CD1c-positive myeloid dendritic cell (primary cell): ENCODE results near the gene WDR37.
A peak's percentile ranks its signal among the peaks of the same experiment; 100 is the strongest.
"Not testable (repeated sequence)": the region's sequence is repeated elsewhere in the genome, so short reads cannot be mapped to it uniquely, and the experiment has no call there.

Experiments
- DNase-seq: peaks from one replicate; pipeline ENCODE4 v3.0.0-alpha.2; 2016; ENCODE audit errors: extremely low spot score

Gene WDR37

DNA sequence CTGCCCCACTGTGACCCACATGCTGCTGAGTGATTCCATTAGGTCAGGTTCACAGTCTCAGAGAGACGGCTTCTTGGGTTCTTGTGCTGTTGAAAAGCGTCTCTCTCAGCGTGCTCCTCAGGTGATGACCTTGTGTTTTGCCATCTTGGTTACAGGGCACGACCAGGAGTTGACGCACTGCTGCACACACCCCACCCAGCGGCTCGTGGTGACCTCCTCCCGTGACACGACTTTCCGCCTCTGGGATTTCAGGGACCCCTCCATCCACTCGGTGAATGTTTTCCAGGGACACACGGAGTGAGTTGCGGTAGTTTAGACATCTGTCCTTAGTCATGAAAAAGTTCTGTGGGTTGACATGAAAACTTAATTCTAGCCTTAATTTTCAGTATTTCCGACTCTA, 48.8 kb downstream of the WDR37 start:
- DNase-seq: no peak

DNA sequence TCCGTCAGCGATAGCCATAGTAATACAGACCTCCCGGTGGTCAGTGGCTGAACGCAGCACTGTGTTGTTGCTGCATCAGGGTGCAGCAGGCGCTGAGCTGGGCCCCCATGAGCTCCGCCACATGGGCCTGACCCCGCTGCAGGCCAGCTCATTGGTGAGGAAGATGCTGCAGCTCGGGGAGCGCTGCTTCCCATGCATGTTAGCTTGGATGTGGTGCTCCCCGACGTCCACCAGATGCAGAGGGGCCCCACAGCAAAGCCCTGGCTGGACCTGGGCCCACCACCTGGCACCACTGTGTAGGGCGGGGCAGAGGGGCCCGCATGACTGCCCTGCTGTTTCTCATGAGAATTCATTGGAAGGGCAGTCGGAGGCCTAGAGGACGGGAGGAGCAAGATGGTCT, 50.8 kb downstream of the WDR37 start:
- DNase-seq: no peak

DNA sequence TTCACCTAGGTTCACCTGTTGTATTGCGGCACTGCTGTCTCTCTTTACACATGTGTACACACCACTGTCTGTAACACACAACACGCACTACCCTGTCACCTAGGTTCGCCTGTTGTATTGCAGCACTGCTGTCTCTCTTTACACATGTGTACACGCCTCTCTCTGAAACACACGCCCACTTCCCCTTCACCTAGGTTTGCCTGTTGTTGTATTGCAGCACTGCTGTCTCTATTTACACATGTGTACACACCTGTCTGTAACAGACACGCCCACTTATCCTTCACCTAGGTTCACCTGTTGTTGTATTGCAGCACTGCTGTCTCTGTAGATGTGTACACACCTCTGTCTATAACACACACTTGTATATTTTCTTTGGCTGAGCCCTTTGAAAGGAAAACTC, 51.5 kb downstream of the WDR37 start:
- no peak for DNase-seq

DNA sequence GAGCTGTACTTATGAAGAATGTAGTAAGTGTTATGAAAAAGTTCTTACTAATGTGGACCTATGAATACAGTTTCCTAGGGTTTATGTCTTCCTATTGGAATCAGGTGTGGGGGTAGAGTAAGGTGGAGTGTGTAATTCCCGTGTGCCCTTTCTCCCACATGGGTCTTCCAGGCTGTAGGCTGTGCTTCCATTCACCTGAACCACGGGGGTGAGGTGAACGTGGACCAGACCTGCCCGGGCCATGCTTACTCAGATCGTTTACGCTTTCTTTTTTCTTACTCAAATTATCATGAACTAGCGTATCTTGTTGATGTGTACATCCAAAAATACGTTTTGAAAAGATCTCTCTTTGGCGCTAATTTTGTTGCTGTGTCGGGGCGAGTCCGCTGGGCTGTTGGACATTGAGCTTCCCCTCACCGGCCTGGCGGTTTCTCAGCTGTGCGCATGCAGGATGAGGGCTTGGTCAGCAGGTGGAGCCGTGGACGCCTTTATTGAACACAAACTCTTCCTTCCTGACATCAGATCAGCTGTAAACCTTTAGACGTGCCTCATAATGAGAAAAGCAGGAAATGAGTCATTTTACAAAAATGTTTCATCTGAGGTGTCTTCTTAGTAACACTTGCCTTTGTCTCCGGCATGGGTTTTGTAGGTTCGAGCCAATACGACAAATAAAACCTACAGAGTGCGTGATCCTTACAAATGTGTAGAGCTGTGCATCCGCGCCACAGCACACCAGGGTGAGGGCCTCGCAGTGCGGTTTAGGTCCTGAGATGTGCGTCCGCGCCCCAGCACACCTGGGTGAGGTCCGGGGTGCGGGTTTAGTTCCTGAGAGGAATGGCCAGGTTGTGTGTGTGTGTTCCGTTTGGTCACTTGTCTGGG, 53.8 kb downstream of the WDR37 start:
- peak; percentile 58 for DNase-seq

DNA sequence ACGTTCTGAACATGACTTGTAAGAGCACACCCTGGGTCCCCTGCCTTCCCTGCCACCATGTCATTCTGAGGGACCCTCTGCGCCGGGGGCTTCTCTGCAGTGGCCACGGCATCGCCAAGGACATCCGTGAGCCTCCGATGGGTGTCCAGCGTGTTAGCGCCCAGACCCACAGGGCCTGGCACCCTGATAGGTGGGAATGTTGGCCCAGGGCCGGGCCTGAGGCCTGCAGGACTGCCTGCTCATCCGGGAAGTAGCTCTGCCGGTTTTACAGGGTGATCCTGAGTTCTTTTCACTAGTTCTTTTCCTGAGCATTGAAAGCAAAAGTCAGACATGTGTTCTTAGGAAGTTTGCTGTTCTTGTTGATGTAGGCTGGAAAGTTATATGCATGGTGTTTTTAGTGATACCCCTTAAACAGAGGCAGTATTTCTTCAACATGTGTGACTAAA, 54.5 kb downstream of the WDR37 start:
- DNase-seq: no peak

DNA sequence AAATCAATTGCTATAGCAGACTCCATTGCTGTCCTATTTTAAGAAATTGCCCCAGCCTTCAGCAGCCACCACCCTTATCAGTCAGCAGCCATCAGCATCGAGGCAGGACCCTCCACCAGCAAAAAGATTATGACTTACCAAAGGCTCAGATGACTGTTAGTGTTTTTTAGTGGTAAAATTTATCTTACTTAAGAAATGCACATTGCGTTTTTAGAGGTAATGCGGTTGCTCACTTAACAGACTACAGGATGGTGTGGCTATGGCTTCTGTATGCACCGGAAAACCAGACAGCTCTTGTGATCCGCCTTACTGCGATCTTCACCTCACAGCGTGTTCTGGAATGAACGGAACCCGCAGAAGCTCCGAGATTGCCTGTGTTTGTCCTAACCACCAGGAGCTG, 58.1 kb downstream of the WDR37 start:
- no peak for DNase-seq

DNA sequence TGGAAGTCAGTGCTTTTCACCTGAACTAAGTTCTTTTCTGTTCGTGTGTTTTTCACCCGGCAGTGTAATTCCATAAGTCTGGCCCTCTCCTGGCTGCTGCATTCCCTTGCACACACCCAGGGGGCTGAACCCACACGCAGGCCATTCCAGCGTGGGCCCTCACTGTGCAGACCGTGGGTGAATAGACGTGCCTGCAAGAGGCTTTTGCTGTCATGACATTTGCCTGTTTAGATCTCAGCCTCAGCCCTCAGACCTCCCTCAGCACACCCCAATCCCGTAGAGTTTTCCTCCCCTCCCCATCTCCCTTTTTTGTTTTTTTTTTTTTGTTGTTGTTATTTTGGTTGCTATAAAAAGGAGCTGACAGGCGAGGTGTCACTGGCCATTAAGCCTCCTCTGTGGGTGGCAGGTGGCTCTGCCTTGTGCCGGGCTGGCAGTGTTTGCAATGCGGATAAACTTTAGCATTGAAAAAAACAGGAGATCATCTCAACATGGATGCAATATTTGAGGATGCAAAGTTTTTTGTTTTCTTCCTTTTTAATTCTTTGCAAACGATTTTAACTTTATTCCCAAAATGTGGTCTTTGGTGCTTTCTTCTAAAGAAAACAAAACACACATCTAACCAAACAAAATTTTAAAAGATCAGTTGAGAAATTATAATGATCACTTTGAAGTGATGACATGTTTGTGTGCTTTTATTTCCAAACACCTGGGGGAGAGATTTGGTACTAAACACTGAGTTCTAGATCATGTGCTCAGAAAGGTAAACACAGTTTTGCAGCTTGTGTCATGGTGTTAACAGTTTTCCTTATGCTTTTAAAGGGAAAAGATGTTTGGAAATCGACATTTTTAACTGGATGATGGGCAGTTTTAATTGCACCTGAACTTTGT, 58.8 kb downstream of the WDR37 start:
- no peak for DNase-seq

DNA sequence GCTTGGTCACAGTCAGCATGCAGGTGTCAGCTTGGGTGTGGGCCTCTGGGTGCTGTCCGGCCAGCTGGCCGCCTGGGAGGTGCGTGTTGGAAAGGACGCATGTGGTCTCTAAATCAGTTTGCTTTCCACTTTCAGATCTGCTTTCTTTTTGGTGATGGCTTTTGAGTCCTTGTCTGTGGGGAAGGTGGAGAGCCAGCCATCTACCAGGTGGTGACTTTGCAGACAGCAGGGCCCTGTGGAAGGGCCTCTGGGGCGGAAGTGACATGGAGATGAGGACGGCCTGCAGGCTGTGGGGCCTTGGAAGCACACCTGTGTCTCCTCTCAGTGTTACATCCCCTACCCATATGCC, 59.4 kb downstream of the WDR37 start:
- DNase-seq: no peak

DNA sequence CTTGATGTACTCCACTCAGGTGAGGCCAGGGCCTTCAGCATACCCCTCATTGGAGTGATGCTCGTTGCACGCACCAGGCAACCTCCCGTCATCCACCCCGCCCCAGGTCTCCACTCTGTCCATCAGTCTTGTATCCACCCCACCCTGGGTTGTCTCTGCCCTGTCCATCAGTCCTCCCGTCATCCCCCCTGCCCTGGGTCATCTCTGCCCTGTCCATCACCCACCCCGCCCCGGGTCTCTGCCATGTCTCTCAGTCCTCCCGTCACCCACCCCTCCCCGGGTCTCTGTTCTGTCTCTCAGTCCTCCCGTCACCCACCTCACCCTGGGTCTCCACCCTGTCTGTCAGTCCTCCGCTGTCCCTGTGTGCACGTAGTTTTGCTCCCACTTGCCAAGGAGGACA, 59.9 kb downstream of the WDR37 start:
- no peak for DNase-seq

DNA sequence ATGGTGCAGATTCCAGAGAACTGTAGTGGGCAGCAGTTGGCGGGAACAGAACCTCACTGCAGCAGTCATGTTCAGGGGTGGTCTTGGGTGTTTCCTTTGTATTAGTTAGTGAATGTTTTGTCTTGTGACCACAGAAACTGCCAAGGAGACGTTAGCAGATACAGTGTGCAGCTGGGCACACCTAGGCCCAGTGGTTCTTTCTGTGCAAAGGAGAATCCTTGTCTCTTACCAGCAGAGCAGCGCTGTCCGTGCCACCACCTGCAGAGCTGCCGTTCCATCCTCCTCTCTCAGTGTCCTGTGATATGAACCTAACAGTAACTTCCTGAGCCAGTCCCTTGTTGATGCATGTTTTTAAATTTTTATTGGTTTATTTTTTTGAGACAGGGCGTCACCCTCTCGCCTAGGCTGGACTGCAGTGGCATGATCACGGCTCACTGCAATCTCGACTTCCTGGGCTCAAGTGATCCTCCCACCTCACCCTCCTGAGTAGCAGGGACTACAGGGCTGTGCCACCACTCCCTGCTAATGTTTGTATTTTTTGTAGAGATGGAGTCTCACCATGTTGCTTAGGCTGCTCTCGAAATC, 60.6 kb downstream of the WDR37 start:
- DNase-seq: no peak

DNA sequence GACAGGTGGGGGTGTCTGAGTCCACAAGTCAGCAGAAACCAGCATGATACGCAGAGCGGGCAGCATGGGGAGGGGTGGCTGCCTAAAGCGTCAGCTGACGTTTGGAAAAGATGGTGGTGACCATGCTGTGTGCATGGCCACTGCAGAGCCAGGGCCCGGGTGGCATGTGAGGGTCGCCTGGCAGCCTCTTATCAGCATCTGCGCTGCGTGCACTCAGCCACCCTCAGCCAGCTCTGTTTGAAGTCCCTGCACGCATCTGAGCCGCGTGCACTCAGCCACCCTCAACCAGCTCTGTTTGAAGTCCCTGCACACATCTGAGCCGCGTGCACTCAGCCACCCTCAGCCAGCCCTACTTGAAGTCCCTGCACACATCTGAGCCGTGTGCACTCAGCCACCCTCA, 61.5 kb downstream of the WDR37 start:
- no peak for DNase-seq

DNA sequence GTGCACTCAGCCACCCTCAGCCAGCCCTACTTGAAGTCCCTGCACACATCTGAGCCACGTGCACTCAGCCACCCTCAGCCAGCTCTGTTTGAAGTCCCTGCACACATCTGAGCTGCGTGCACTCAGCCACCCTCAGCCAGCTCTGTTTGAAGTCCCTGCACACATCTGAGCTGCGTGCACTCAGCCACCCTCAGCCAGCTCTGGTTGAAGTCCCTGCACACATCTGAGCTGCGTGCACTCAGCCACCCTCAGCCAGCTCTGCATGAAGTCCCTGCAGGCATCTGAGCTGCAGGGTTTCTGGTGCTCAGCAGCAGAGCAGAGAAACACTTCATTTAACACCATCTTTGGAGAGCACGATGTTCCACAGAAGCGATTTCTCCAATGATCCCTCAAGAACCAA, 62.1 kb downstream of the WDR37 start:
- DNase-seq: not testable (repeated sequence)

DNA sequence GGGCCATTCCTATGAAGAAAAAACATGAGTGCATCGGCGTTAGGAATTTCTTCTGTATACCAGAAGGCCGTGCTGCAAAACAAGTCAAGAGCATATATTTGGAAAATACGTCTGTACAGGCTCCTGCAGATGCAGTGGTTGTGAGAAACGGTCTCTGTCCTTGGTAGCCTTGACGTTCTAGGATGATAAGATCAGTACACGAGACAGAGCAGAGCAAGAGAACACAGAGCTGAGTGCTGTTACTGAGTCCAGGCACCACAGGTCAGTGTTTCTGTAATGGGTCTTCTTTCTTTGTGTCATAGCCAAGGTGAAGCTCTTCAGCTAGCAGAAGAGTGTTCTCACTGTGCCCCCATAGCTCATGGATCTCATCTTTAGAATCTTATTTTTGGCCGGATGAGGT, 62.8 kb downstream of the WDR37 start:
- no peak for DNase-seq

DNA sequence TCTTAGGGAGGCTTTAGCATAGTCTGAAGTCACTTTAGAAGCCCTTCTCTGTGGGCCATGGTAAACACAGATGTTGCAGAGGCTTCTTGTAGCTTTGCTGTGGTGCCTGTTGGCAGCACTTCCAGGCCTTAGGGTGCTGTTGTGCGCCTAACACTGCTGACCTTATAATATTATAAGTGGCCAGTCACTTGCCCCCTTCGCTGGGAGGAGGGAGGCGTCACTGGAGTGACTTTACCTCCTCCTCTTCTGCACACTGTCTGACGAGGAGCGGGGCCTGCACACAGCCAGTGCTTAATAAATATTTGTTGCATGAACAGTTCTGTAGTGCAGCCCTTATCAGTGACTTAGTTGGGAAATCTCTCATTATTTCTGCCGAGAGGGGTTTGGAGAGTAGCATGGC, 63.3 kb downstream of the WDR37 start:
- DNase-seq: no peak

DNA sequence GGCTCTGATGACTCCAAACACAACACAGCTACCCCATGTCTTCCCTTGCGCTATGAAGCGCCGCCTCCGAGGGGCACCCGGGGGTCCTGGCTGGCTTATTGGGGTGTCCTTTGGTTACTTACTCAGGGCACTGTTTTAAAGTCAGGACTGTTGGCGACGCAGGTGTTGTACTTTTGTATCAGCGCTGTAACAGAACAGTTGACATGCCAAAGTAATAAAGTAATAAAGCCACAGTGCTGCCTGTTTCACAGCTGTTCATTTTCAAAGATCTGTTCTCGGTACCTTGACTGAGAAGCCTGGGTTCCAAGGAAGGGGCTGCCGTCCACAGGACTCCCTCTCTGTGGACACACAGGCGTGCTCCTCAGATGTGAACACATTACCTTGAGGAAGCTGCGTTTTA, 64.1 kb downstream of the WDR37 start:
- DNase-seq: no peak

DNA sequence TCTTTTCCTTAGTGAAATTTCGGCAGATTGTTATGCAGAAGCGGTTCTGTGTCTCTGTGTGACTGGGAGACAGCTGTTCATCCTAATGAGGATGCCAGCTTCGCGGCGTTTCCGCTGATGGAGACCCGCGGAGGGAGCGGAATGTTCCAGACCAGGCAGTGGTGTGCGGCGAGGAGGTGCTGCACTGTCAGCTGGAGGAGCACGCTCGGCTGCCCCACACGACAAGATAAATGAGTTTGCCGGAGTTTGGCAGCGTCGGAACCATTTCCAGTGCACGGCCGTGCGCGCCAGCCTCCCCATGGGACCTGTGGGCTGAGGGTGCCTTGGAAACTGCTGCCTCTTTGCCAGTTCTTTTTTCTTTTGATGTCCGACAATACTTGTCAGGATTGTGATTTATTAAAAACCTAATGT, 64.6 kb downstream of the WDR37 start:
- no peak for DNase-seq

DNA sequence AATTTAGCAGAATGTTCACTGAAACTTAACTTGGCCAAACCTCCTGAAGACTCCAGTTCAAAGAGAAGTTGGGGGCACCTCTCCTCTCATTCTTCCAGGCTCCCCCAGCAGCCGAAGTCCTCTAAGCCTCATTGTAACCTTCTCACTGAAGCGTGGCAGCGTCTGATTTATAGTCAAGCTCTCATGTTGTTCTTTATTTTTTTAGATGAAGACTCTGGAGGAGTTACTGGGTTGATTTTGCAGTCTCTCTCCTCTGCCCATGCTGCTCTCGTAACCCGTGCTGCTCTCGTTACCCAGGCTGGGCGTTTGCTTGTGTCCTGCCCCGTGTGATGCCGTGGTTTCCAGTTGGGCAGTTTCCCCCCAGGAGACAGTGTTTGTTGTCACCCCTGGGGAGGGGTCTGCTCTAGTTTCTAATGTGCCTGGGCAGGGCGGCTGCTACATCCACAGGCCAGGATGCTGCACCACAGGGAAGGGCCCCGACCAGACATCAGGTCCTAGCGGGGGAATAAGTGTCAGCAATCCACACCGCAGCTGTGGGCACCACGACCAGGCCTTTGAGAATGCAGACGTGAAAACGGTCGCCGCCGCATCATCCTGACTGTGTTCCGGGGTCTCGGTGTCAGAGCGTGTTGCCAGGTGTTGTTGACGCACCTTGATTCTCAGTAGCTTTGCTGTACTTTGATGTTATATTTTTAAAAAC, 65.2 kb downstream of the WDR37 start:
- DNase-seq: no peak

DNA sequence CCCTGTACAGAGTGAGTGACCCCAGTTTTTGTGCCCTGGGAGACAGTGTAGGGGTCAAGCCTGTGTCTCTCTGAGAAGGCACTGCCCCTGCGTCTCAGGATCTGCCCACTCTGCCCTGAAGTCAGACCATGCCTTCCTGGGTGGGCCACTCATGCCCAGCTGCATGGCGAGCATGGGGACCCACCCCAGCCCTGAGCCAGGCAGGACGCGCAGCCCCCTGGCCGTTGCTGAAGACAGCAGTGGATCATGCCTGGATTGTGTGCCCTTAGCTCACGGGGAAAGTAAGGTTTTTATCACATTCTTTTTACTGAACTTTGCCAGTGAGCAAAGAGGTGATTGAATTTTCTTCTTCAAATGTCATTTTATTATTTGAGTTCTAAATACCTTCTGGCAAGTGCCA, 66.2 kb downstream of the WDR37 start:
- no peak for DNase-seq

DNA sequence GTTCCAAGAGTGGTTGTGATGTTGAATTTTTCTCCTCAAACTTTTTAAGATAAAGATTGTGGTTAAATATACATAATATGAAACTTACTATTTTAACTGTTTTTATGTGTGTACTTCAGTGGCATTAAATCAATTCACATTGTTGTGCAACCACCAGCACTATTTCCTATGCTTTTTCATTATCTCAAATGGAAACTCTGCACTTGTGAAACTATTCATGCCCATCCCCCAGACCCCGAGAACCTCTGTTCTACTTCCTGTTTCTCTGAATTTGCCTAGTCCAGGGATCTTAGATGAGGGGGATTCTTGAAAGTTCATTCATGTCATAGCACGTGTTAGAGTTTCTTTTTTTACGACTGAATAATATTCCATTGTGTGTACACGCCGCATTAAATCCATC, 67.0 kb downstream of the WDR37 start:
- DNase-seq: peak; percentile 10

DNA sequence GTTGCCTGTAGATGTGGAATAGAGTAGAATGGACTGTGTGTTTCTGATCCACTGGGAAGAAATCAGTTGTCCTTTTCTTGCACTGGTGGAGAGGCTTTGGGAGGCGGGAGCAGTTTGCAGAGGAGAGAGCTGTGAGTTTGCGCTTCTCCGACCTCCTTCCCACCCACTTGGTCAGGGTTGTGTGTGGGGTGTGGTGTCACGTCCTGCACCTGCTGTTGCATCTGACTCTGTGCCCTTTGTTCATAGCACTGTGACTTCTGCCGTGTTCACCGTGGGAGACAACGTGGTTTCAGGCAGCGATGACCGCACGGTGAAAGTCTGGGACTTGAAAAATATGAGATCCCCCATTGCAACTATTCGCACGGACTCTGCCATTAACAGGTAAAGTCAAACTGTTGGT, 67.8 kb downstream of the WDR37 start:
- no peak for DNase-seq

DNA sequence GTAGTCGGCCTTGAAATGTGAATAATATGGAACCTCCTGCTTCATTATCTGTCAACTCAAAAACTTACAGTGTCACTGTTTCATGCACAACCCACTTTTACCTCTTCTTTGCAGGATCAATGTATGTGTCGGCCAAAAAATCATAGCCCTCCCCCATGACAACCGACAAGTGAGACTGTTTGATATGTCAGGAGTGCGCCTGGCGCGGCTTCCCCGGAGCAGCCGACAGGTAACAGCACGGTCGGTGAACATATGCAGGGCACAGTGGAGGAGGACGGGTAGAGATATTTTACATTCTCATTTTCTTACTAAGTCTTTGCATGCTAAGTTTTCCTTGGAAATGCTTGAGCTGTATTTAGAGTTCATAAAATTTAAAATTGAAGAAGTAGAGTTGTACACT, 68.6 kb downstream of the WDR37 start:
- no peak for DNase-seq

DNA sequence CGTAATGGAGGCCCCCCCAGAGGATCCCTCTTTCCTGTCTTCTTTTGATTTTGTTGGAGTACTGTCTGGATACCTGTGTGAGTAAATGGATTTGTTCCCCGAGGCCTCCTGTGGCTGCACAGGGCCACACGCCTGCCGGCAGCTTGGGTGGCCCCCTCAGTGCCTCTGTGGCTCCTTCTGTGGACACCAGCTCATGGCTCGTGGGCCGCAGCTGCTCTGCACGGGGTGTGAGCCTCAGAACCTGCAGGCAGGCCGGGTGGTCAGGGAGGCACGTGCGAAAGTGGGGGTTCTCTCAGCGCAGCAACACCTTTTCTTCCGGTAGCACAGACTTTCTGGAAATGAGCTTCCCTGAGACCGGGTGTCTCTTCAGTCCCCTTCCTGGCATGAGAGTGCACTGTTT, 70.3 kb downstream of the WDR37 start:
- DNase-seq: no peak
